WTC11 (cell line): ENCODE results near the gene SH3TC2. TPM values are rescaled to one million over a fixed set of nuclear protein-coding genes. Genes with fewer than 3 reads are reported as not detected.

Experiments used
- ATAC-seq: fragments of 200-7000 bp; cut with Tn5 transposase; 2 replicates; pipeline ENCODE4 v1.10.0; 2021; ENCODE audit warnings: mild to moderate bottlenecking, moderate library complexity
- CTCF ChIA-PET: fragments of 300-600 bp; sonication (Branson Sonifier 250); formaldehyde crosslinking; loops from one replicate; lab custom pipeline; 2021; ENCODE audit warnings: antibody characterized with exemption; lab: Charles Lee
- POLR2A ChIA-PET: fragments of 350-600 bp; sonication (Branson Sonifier 250); formaldehyde crosslinking; loops from one replicate; lab custom pipeline; 2021; ENCODE audit warnings: antibody characterized with exemption; lab: Charles Lee
- DNase-seq: peaks from one replicate; pipeline ENCODE4 v3.0.0; 2021; ENCODE audit warnings: low spot score
- H3K27ac Mint-ChIP-seq: 2 replicates; pipeline ENCODE4 v1.8.0; 2021; ENCODE audit warnings: mixed read lengths
- H3K27me3 Mint-ChIP-seq: 2 replicates; pipeline ENCODE4 v1.8.0; 2021; ENCODE audit warnings: low read depth, mild to moderate bottlenecking, moderate library complexity, mixed read lengths
- H3K36me3 Mint-ChIP-seq: 2 replicates; pipeline ENCODE4 v1.8.0; 2021; ENCODE audit warnings: mixed read lengths
- H3K4me1 Mint-ChIP-seq: 2 replicates; pipeline ENCODE4 v1.8.0; 2022; ENCODE audit warnings: mixed read lengths
- H3K4me3 Mint-ChIP-seq: 2 replicates; pipeline ENCODE4 v1.8.0; 2021; ENCODE audit warnings: mild to moderate bottlenecking, moderate library complexity, mixed read lengths
- H3K9me3 Mint-ChIP-seq: 2 replicates; pipeline ENCODE4 v1.8.0; 2021; ENCODE audit warnings: mixed read lengths
- AFF4 ChIP-seq: sonication (generic); formaldehyde crosslinking; IDR thresholded peaks from 2 replicates; pipeline ENCODE4 v1.8.1; 2023; ENCODE audit warnings: mild to moderate bottlenecking, missing genetic modification reagents, borderline replicate concordance
- FOXJ3 ChIP-seq: sonication (generic); formaldehyde crosslinking; IDR thresholded peaks from 2 replicates; pipeline ENCODE4 v1.9.0; 2021; ENCODE audit warnings: missing genetic modification reagents, mild to moderate bottlenecking, borderline replicate concordance
- FOXP1 ChIP-seq: sonication (generic); formaldehyde crosslinking; IDR thresholded peaks from 2 replicates; pipeline ENCODE4 v1.8.0; 2022; ENCODE audit warnings: missing genetic modification reagents, mild to moderate bottlenecking, moderate library complexity, borderline replicate concordance
- GABPB1 ChIP-seq: sonication (generic); formaldehyde crosslinking; IDR thresholded peaks from 2 replicates; pipeline ENCODE4 v1.8.1; 2023; ENCODE audit warnings: mild to moderate bottlenecking, missing genetic modification reagents
- MYBL2 ChIP-seq: sonication (generic); formaldehyde crosslinking; IDR thresholded peaks from 2 replicates; pipeline ENCODE4 v1.8.1; 2023; ENCODE audit warnings: mild to moderate bottlenecking, moderate library complexity, missing genetic modification reagents
- NFATC4 ChIP-seq: fragments of 250-450 bp; sonication (Bioruptor Pico); IDR thresholded peaks from 2 replicates; pipeline ENCODE4 v1.9.0; 2021; ENCODE audit warnings: mild to moderate bottlenecking
- NR1H2 ChIP-seq: sonication (generic); formaldehyde crosslinking; IDR thresholded peaks from 2 replicates; pipeline ENCODE4 v1.9.0; 2021; ENCODE audit warnings: mild to moderate bottlenecking, moderate library complexity, missing genetic modification reagents
- NR2C2 ChIP-seq: sonication (generic); formaldehyde crosslinking; IDR thresholded peaks from 2 replicates; pipeline ENCODE4 v1.8.0; 2022; ENCODE audit warnings: mild to moderate bottlenecking, missing genetic modification reagents
- STAT6 ChIP-seq: sonication (generic); formaldehyde crosslinking; conservative IDR thresholded peaks from 2 replicates; pipeline ENCODE4 v1.8.1; 2023; ENCODE audit warnings: mild to moderate bottlenecking, low read depth, missing genetic modification reagents, moderate library complexity
- TEAD4 ChIP-seq: sonication (generic); formaldehyde crosslinking; IDR thresholded peaks from 2 replicates; pipeline ENCODE4 v1.8.0; 2022; ENCODE audit warnings: mild to moderate bottlenecking, missing genetic modification reagents
- TP53 ChIP-seq: sonication (generic); formaldehyde crosslinking; IDR thresholded peaks from 2 replicates; pipeline ENCODE4 v1.8.1; 2023; ENCODE audit warnings: mild to moderate bottlenecking, missing genetic modification reagents
- ZNF138 ChIP-seq: sonication (generic); formaldehyde crosslinking; conservative IDR thresholded peaks from 2 replicates; pipeline ENCODE4 v1.8.1; 2022; ENCODE audit warnings: mild to moderate bottlenecking, moderate library complexity, missing genetic modification reagents
- ZNF281 ChIP-seq: sonication (generic); formaldehyde crosslinking; IDR thresholded peaks from 2 replicates; pipeline ENCODE4 v1.8.0; 2023; ENCODE audit warnings: mild to moderate bottlenecking, missing genetic modification reagents
- ZNF512 ChIP-seq: sonication (generic); formaldehyde crosslinking; IDR thresholded peaks from 2 replicates; pipeline ENCODE4 v1.8.1; 2022; ENCODE audit warnings: missing genetic modification reagents, borderline replicate concordance
- total RNA-seq: library from RNA; stranded (reverse); gene quantifications from 3 replicates; pipeline ENCODE4 v1.2.3, GENCODE V29; 2021

Gene SH3TC2
- total RNA-seq, 1 experiment from 2014 or later: 0.61 TPM

GRCh38 chr5:148966938-148967337 is 95.9 kb downstream of the SH3TC2 start (continued):
- TF ChIP-seq GABPB1 (no peak), FOXP1 (CRISPR knock-in tag) (no peak), NR2C2 (CRISPR knock-in tag) (no peak)

- Mint-ChIP-seq H3K4me3 (no peak overlapping the region), H3K27me3 (no peaks in the 10 kb centered on the region)
- POLR2A ChIA-PET: no interaction called here
- TF ChIP-seq ZNF138: no peak
- no peak for TF ChIP-seq FOXJ3 (CRISPR knock-in tag)
- TF ChIP-seq TEAD4 (CRISPR knock-in tag): no peak
- no peak for TF ChIP-seq TP53
- TF ChIP-seq NR2C2 (CRISPR knock-in tag): no peak
- no peak for TF ChIP-seq NFATC4
- no peak for TF ChIP-seq ZNF512
- no peak for TF ChIP-seq MYBL2
- TF ChIP-seq STAT6 (CRISPR knock-in tag): no peak
- no peak for TF ChIP-seq NR1H2 (CRISPR knock-in tag)
- TF ChIP-seq FOXP1 (CRISPR knock-in tag): no peak
- TF ChIP-seq AFF4 (CRISPR knock-in tag): no peak
- no peak for TF ChIP-seq ZNF281 (CRISPR knock-in tag)
- TF ChIP-seq, all 79 proteins: peak for 0
- CTCF ChIA-PET: interaction anchor here (1.4 to 8.4 kb wide), 2 partner anchors 9 to 148 kb away, joined by 4 to 74 read pairs; no protein-coding TSS in a partner anchor
- peaks cover 6% of the 10 kb centered on the region for H3K9me3 Mint-ChIP-seq
- H3K4me1 Mint-ChIP-seq: peaks cover 21% of the 10 kb centered on the region
- ATAC-seq: no peak
- H3K27ac Mint-ChIP-seq: no peak overlapping the region
- 0 out of 2 replicates have a peak, but pooled peaks cover 2% of the 10 kb centered on the region for H3K36me3 Mint-ChIP-seq
- no peak for DNase-seq
Measured at GRCh38 chr5:148966348-148966747, 96.5 kb downstream of the SH3TC2 start.
